Tibial nerve (tissue), 3 donors: Measurements from ENCODE around the gene GCN1.
"Not testable (repeated sequence)": the region's sequence is repeated elsewhere in the genome, so short reads cannot be mapped to it uniquely, and the experiment has no call there.

Source experiments
- CTCF ChIP-seq, 5 experiments: fragments of 200-600 bp in 3 of 5; fragments of 450-650 bp in 2 of 5; sonication (generic) in 3 of 5; IDR thresholded peaks; one replicate each; pipeline ENCODE4 v1.5.1; 2016 to 2019; ENCODE audit warnings: antibody characterized with exemption in 5 of 5, mild to moderate bottlenecking in 3 of 5, moderate library complexity in 2 of 5
- POLR2A ChIP-seq, 2 donors: fragments of 450-650 bp; IDR thresholded peaks; one replicate each; pipeline ENCODE4 v1.6.1; 2017; ENCODE audit warnings: antibody characterized with exemption in 2 of 2, mild to moderate bottlenecking in 2 of 2, moderate library complexity in 2 of 2

GRCh38 chr12:120213182-120213581 lies 18.7 kb upstream of the GCN1 start:
- TF ChIP-seq CTCF, POLR2A (IDR thresholded peaks at IDR 0.05): not testable (repeated sequence)
